GM04503 (cell line): Measurements from ENCODE around the gene ATOSB.
"Not testable (repeated sequence)": the region's sequence is repeated elsewhere in the genome, so short reads cannot be mapped to it uniquely, and the experiment has no call there.

Source experiments
- DNase-seq: peaks from one replicate; pipeline ENCODE4 v3.0.0-alpha.2; 2012; ENCODE audit warnings: low read depth

Gene ATOSB

GRCh38 chr9:35115680-35116538 lies at the start of gene ATOSB:
Gene ATOSB, minus strand, starts transcription at chr9:35115862. Its CDS starts 7,588 bp downstream, at chr9:35108274.
- peak; percentile 84 for DNase-seq

- peak; percentile 27 for DNase-seq
Observed at GRCh38 chr9:35164711-35165110, 49.0 kb upstream of the ATOSB start.

- DNase-seq = no peak
Observed at GRCh38 chr9:35163413-35163812, 47.8 kb upstream of the ATOSB start.

- no peak for DNase-seq
Observed at GRCh38 chr9:35162605-35163315, 47.1 kb upstream of the ATOSB start.

- peak; percentile 58 for DNase-seq
Observed at GRCh38 chr9:35161713-35162604, 46.3 kb upstream of the ATOSB start, which contains the start of gene UNC13B. Gene UNC13B, plus strand, starts transcription at chr9:35162009. Its CDS starts 275 bp downstream, at chr9:35162284.

- DNase-seq = no peak
Observed at GRCh38 chr9:35158501-35159280, 43.0 kb upstream of the ATOSB start.

- not testable (repeated sequence) for DNase-seq
Observed at GRCh38 chr9:35157836-35158235, 42.2 kb upstream of the ATOSB start.

GRCh38 chr9:35156781-35157180 lies 41.1 kb upstream of the ATOSB start:
- no peak for DNase-seq

GRCh38 chr9:35152926-35153325 lies 37.3 kb upstream of the ATOSB start:
- DNase-seq = no peak

GRCh38 chr9:35147941-35148563 lies 32.4 kb upstream of the ATOSB start:
- not testable (repeated sequence) for DNase-seq

GRCh38 chr9:35142037-35142436 lies 26.4 kb upstream of the ATOSB start:
- no peak for DNase-seq

GRCh38 chr9:35140093-35140492 lies 24.4 kb upstream of the ATOSB start:
- DNase-seq = no peak

- DNase-seq = no peak
Observed at GRCh38 chr9:35136866-35137265, 21.2 kb upstream of the ATOSB start.

- DNase-seq = no peak
Observed at GRCh38 chr9:35135988-35136387, 20.3 kb upstream of the ATOSB start.

GRCh38 chr9:35134920-35135319 lies 19.3 kb upstream of the ATOSB start:
- DNase-seq = no peak

- DNase-seq = peak; percentile 69
Observed at GRCh38 chr9:35116898-35117551, 1.4 kb upstream of the ATOSB start.

GRCh38 chr9:35116539-35116897 lies 856 bp upstream of the ATOSB start:
- no peak for DNase-seq

- DNase-seq = no peak
Observed at GRCh38 chr9:35114840-35115628, 628 bp downstream of the ATOSB start.

GRCh38 chr9:35114113-35114839 lies 1.4 kb downstream of the ATOSB start:
- DNase-seq = peak; percentile 94
